Tibial nerve (tissue), 4 donors: Measurements from ENCODE around the gene COX7A2L. TPM values are rescaled to one million over a fixed set of nuclear protein-coding genes. Genes with fewer than 3 reads are reported as not detected.

Experiments used
- DNase-seq, 2 donors: peaks; one replicate each; pipeline ENCODE4 v3.0.0-alpha.2; 2019; ENCODE audit warnings: low spot score in 2 of 2
- H3K27ac ChIP-seq, 4 donors: fragments of 200-600 bp; sonication (generic) in 3 of 4; one replicate each; pipeline ENCODE4 v1.5.1; 2017 to 2019; ENCODE audit warnings: mild to moderate bottlenecking in 1 of 4
- H3K27me3 ChIP-seq, 2 donors: fragments of 200-600 bp; sonication (generic) in 1 of 2; one replicate each; pipeline versions ENCODE4 v1.5.1 to v1.6.0; 2017 to 2019
- H3K36me3 ChIP-seq, 3 donors: fragments of 200-600 bp; sonication (generic); one replicate each; pipeline ENCODE4 v1.5.1; 2018 to 2019
- H3K4me1 ChIP-seq, 4 donors: fragments of 200-600 bp; sonication (generic) in 3 of 4; one replicate each; pipeline ENCODE4 v1.5.1; 2017 to 2019
- H3K4me3 ChIP-seq, 4 donors: fragments of 200-600 bp; sonication (generic) in 3 of 4; one replicate each; pipeline ENCODE4 v1.5.1; 2017 to 2019; ENCODE audit warnings: mild to moderate bottlenecking in 1 of 4, moderate library complexity in 1 of 4
- H3K9me3 ChIP-seq, 4 donors: fragments of 200-600 bp; sonication (generic) in 3 of 4; one replicate each; pipeline ENCODE4 v1.5.1; 2017 to 2019
- EP300 ChIP-seq, 2 donors: sonication (generic); formaldehyde crosslinking; IDR thresholded peaks; one replicate each; pipeline ENCODE4 v1.6.1; 2017; ENCODE audit warnings: antibody characterized with exemption in 2 of 2, mild to moderate bottlenecking in 1 of 2
- POLR2A ChIP-seq, 2 donors: fragments of 450-650 bp; IDR thresholded peaks; one replicate each; pipeline ENCODE4 v1.6.1; 2017; ENCODE audit warnings: antibody characterized with exemption in 2 of 2, mild to moderate bottlenecking in 2 of 2, moderate library complexity in 2 of 2
- WGBS, 2 donors: methylation state at CpG; one replicate each; pipeline ENCODE4 v1.1.5; 2018; 5-methylcytosine and 5-hydroxymethylcytosine counted together
- total RNA-seq, 4 donors: library from RNA; depleted of rRNA; stranded (reverse); fragments of >200 nt; gene quantifications; one replicate each; pipeline ENCODE4 v1.1.0, GENCODE V29; 2016
- TF ChIP-seq, protein P1 (sequence below), 5 experiments: fragments of 200-600 bp in 3 of 5; fragments of 450-650 bp in 2 of 5; sonication (generic) in 3 of 5; IDR thresholded peaks; one replicate each; pipeline ENCODE4 v1.5.1; 2016 to 2019; ENCODE audit warnings: antibody characterized with exemption in 5 of 5, mild to moderate bottlenecking in 3 of 5, moderate library complexity in 2 of 5

Gene COX7A2L
- total RNA-seq, 4 donors from 2014 or later: 99.9 to 137 (median 107) TPM

DNA sequence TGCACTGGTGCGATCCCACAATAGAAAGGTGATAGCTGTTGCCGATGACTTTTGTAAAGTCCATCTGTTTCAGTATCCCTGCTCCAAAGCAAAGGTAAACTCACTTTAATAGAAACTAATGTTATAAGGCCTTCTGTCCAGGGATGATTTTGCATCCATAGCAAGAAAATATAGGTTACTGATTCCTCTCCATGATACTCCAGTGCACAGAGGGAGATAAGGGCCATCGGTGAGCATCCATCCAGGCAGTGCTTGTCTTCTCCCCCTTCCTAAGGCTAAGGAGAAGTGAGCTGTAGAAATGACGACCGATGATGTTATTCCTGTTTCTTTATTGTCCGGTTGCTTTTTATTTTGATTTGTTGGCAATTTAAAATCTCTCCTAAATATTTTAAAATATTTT, 32.1 kb downstream of the COX7A2L start:
- H3K4me1 ChIP-seq: no peaks in the 10 kb centered on the region
- peaks cover 0 to 67% (median 8%) of the 10 kb centered on the region in 3 donors for H3K36me3 ChIP-seq
- no peak overlapping the region for H3K27ac ChIP-seq
- TF ChIP-seq EP300 (IDR thresholded peaks at IDR 0.05) (no peak), POLR2A (IDR thresholded peaks at IDR 0.05) (no peak)
- DNase-seq: no peak
- no peaks in the 10 kb centered on the region for H3K27me3 ChIP-seq
- H3K4me3 ChIP-seq: no peak overlapping the region
- WGBS, 2 donors: 90 to 92% methylated on average over 6 of the region's 6 CpGs
- no peaks in the 10 kb centered on the region for H3K9me3 ChIP-seq

- Histone ChIP-seq H3K27me3 (no peaks in the 10 kb centered on the region), H3K4me3 (no peak overlapping the region), H3K9me3 (no peaks in the 10 kb centered on the region), H3K4me1 (no peaks in the 10 kb centered on the region), H3K27ac (no peak overlapping the region), H3K36me3 (peaks cover 0 to 60% (median 8%) of the 10 kb centered on the region in 3 donors)
- TF ChIP-seq POLR2A (IDR thresholded peaks at IDR 0.05): no peak
- TF ChIP-seq, protein P1, sequence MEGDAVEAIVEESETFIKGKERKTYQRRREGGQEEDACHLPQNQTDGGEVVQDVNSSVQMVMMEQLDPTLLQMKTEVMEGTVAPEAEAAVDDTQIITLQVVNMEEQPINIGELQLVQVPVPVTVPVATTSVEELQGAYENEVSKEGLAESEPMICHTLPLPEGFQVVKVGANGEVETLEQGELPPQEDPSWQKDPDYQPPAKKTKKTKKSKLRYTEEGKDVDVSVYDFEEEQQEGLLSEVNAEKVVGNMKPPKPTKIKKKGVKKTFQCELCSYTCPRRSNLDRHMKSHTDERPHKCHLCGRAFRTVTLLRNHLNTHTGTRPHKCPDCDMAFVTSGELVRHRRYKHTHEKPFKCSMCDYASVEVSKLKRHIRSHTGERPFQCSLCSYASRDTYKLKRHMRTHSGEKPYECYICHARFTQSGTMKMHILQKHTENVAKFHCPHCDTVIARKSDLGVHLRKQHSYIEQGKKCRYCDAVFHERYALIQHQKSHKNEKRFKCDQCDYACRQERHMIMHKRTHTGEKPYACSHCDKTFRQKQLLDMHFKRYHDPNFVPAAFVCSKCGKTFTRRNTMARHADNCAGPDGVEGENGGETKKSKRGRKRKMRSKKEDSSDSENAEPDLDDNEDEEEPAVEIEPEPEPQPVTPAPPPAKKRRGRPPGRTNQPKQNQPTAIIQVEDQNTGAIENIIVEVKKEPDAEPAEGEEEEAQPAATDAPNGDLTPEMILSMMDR (IDR thresholded peaks at IDR 0.05): peak; percentile 8 to 57 (median 37)
- DNase-seq: no peak
- 67 to 82% methylated on average over 3 of the region's 3 CpGs for WGBS, 2 donors
Observed at GRCh38 chr2:42328148-42328833, 32.7 kb downstream of the COX7A2L start.

DNA sequence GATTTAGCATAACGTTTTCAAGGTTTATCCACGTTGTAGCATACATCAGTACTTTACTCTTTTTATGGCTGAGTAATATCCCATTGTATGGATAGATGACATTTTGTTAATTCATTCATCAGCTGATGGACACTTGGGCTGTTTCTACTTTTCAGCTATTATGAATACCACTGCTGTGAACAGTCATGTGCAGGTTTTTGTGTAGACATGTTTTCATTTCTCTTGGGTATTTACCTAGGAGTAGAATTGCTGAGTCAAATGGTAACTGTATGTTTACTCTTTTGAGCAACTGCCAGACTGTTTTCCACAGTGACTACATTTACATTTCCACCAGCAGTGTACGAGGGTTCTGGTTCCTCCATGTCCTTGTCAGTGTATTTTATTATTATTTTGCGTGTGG, 33.9 kb downstream of the COX7A2L start:
- Histone ChIP-seq H3K27ac (no peak overlapping the region), H3K4me3 (no peak overlapping the region), H3K36me3 (peaks cover 0 to 49% (median 8%) of the 10 kb centered on the region in 3 donors), H3K27me3 (no peaks in the 10 kb centered on the region), H3K9me3 (no peaks in the 10 kb centered on the region), H3K4me1 (no peaks in the 10 kb centered on the region)
- 77% methylated on average over 4 of the region's 4 CpGs for WGBS, 2 donors
- TF ChIP-seq POLR2A (IDR thresholded peaks at IDR 0.05): no peak
- TF ChIP-seq EP300 (IDR thresholded peaks at IDR 0.05): no peak
- TF ChIP-seq, protein P1 (IDR thresholded peaks at IDR 0.05): no peak
- DNase-seq: no peak

GRCh38 chr2:42325609-42326008, 35.4 kb downstream of the COX7A2L start:
- TF ChIP-seq POLR2A (IDR thresholded peaks at IDR 0.05): no peak
- TF ChIP-seq EP300 (IDR thresholded peaks at IDR 0.05): no peak
- TF ChIP-seq, protein P1 (IDR thresholded peaks at IDR 0.05): no peak
- 89 to 91% methylated on average over 1 of the region's 1 CpG for WGBS, 2 donors

GRCh38 chr2:42324949-42325348, 36.1 kb downstream of the COX7A2L start:
- H3K36me3 ChIP-seq: peaks cover 0 to 47% (median 8%) of the 10 kb centered on the region in 3 donors
- WGBS, 2 donors: 74 to 82% methylated on average over 2 of the region's 2 CpGs
- no peak for DNase-seq
- no peak overlapping the region for H3K27ac ChIP-seq
- no peaks in the 10 kb centered on the region for H3K4me1 ChIP-seq
- TF ChIP-seq EP300 (IDR thresholded peaks at IDR 0.05) (no peak), POLR2A (IDR thresholded peaks at IDR 0.05) (no peak)
- TF ChIP-seq, protein P1 (IDR thresholded peaks at IDR 0.05): no peak
- H3K9me3 ChIP-seq: no peaks in the 10 kb centered on the region
- H3K27me3 ChIP-seq: no peaks in the 10 kb centered on the region
- no peak overlapping the region for H3K4me3 ChIP-seq

More at GRCh38 chr2:42325609-42326008, 35.4 kb downstream of the COX7A2L start:
- no peak overlapping the region for H3K4me3 ChIP-seq
- H3K27ac ChIP-seq: no peak overlapping the region
- DNase-seq: no peak
- no peaks in the 10 kb centered on the region for H3K9me3 ChIP-seq
- H3K27me3 ChIP-seq: no peaks in the 10 kb centered on the region
- H3K36me3 ChIP-seq: peaks cover 0 to 47% (median 8%) of the 10 kb centered on the region in 3 donors
- H3K4me1 ChIP-seq: no peaks in the 10 kb centered on the region
